ENCODE measurements around the gene HELB.

DNA sequence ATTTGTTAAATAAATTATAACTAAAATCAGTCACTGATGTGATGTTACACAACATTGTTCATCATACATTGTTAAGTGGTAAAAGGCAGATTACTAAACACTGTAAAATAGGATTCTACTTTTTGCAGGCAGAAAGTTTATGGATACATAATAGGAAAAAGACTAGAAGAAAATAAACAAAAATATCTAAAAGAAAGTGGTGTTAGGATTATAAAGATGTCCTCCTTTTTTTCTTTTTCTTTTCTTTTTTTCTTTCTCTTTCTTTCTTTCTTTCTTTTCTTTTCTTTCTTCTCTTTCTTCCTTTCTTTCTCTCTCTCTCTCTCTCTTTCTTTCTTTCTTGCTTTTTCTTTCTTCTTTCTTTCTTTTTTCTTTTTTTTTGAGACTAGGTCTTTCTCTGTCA is 39.6 kb upstream of the HELB start:
- TF ChIP-seq, protein P1, sequence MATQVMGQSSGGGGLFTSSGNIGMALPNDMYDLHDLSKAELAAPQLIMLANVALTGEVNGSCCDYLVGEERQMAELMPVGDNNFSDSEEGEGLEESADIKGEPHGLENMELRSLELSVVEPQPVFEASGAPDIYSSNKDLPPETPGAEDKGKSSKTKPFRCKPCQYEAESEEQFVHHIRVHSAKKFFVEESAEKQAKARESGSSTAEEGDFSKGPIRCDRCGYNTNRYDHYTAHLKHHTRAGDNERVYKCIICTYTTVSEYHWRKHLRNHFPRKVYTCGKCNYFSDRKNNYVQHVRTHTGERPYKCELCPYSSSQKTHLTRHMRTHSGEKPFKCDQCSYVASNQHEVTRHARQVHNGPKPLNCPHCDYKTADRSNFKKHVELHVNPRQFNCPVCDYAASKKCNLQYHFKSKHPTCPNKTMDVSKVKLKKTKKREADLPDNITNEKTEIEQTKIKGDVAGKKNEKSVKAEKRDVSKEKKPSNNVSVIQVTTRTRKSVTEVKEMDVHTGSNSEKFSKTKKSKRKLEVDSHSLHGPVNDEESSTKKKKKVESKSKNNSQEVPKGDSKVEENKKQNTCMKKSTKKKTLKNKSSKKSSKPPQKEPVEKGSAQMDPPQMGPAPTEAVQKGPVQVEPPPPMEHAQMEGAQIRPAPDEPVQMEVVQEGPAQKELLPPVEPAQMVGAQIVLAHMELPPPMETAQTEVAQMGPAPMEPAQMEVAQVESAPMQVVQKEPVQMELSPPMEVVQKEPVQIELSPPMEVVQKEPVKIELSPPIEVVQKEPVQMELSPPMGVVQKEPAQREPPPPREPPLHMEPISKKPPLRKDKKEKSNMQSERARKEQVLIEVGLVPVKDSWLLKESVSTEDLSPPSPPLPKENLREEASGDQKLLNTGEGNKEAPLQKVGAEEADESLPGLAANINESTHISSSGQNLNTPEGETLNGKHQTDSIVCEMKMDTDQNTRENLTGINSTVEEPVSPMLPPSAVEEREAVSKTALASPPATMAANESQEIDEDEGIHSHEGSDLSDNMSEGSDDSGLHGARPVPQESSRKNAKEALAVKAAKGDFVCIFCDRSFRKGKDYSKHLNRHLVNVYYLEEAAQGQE (IDR thresholded peaks at IDR 0.05) = no peak
- TF ChIP-seq, protein P2, sequence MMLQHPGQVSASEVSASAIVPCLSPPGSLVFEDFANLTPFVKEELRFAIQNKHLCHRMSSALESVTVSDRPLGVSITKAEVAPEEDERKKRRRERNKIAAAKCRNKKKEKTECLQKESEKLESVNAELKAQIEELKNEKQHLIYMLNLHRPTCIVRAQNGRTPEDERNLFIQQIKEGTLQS (IDR thresholded peaks at IDR 0.05) = no peak
- TF ChIP-seq, protein P3, sequence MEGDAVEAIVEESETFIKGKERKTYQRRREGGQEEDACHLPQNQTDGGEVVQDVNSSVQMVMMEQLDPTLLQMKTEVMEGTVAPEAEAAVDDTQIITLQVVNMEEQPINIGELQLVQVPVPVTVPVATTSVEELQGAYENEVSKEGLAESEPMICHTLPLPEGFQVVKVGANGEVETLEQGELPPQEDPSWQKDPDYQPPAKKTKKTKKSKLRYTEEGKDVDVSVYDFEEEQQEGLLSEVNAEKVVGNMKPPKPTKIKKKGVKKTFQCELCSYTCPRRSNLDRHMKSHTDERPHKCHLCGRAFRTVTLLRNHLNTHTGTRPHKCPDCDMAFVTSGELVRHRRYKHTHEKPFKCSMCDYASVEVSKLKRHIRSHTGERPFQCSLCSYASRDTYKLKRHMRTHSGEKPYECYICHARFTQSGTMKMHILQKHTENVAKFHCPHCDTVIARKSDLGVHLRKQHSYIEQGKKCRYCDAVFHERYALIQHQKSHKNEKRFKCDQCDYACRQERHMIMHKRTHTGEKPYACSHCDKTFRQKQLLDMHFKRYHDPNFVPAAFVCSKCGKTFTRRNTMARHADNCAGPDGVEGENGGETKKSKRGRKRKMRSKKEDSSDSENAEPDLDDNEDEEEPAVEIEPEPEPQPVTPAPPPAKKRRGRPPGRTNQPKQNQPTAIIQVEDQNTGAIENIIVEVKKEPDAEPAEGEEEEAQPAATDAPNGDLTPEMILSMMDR (IDR thresholded peaks at IDR 0.05; ENCODE audit: low read depth, low read length, missing input control) = no peak
- TF ChIP-seq YY1 (IDR thresholded peaks at IDR 0.05) (no peak), SP1 (IDR thresholded peaks at IDR 0.05) (no peak), GABPA (IDR thresholded peaks at IDR 0.05 in 1 of 2, conservative IDR thresholded peaks at IDR 0.05 in 1 of 2) (no peak), RXRA (IDR thresholded peaks at IDR 0.05) (no peak)
- TF ChIP-seq, protein P4, sequence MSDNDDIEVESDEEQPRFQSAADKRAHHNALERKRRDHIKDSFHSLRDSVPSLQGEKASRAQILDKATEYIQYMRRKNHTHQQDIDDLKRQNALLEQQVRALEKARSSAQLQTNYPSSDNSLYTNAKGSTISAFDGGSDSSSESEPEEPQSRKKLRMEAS (IDR thresholded peaks at IDR 0.05) = no peak
